Measurements from ENCODE around the gene EFNA5. TPM values are rescaled to one million over a fixed set of nuclear protein-coding genes. Genes with fewer than 3 reads are reported as not detected.
A peak's percentile ranks its signal among the peaks of the same experiment; 100 is the strongest.

Gene EFNA5
- total RNA-seq, 1 donor = 6.5 TPM

GRCh38 chr5:107544967-107545366 is 125.8 kb downstream of the EFNA5 start:
- no peak for DNase-seq (ENCODE audit: low read depth)
- no peak overlapping the region for H3K4me3 ChIP-seq (ENCODE audit: low read depth, low read length)
- TF ChIP-seq, protein P1, sequence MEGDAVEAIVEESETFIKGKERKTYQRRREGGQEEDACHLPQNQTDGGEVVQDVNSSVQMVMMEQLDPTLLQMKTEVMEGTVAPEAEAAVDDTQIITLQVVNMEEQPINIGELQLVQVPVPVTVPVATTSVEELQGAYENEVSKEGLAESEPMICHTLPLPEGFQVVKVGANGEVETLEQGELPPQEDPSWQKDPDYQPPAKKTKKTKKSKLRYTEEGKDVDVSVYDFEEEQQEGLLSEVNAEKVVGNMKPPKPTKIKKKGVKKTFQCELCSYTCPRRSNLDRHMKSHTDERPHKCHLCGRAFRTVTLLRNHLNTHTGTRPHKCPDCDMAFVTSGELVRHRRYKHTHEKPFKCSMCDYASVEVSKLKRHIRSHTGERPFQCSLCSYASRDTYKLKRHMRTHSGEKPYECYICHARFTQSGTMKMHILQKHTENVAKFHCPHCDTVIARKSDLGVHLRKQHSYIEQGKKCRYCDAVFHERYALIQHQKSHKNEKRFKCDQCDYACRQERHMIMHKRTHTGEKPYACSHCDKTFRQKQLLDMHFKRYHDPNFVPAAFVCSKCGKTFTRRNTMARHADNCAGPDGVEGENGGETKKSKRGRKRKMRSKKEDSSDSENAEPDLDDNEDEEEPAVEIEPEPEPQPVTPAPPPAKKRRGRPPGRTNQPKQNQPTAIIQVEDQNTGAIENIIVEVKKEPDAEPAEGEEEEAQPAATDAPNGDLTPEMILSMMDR (IDR thresholded peaks at IDR 0.05; ENCODE audit: insufficient read depth, low read depth, low read length) = no peak

- TF ChIP-seq, protein P1 (IDR thresholded peaks at IDR 0.05; ENCODE audit: insufficient read depth, low read depth, low read length) = no peak
- H3K4me3 ChIP-seq (ENCODE audit: low read depth, low read length) = no peak overlapping the region
- no peak for DNase-seq (ENCODE audit: low read depth)
These were observed 126.3 kb downstream of the EFNA5 start for GRCh38 chr5:107544476-107544875.

- TF ChIP-seq, protein P1 (IDR thresholded peaks at IDR 0.05; ENCODE audit: insufficient read depth, low read depth, low read length) = no peak
- H3K4me3 ChIP-seq (ENCODE audit: low read depth, low read length) = no peak overlapping the region
- DNase-seq (ENCODE audit: low read depth) = no peak
These were observed 126.9 kb downstream of the EFNA5 start for GRCh38 chr5:107543868-107544267.

- DNase-seq (ENCODE audit: low read depth) = peak; percentile 85
- TF ChIP-seq, protein P1 (IDR thresholded peaks at IDR 0.05; ENCODE audit: insufficient read depth, low read depth, low read length) = no peak
- H3K4me3 ChIP-seq (ENCODE audit: low read depth, low read length) = no peak overlapping the region
These were observed 127.9 kb downstream of the EFNA5 start for GRCh38 chr5:107542831-107543231.

GRCh38 chr5:107542428-107542827 is 128.3 kb downstream of the EFNA5 start:
- peak; percentile 89 for DNase-seq (ENCODE audit: low read depth)
- peak overlapping the region; percentile 13 for H3K4me3 ChIP-seq (ENCODE audit: low read depth, low read length)
- TF ChIP-seq, protein P1 (IDR thresholded peaks at IDR 0.05; ENCODE audit: insufficient read depth, low read depth, low read length) = no peak

DNA sequence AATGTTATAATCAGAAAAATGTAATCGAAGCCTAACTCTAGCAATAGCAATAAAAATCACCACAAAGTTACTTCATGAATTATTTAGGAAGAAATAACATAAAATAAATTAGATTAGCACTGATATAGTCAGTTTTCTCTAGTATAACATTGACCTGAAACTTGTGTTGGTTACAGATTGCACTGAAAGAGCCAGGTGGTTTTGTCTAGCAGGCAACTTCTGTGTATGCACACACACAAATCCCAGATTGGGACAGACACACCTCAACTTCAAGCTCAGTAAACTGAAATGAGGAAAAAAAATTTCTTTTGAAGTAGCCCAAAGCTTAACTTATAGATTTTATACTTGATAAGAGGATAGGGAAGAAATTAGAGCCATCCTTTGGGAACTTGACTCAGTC is 129.3 kb downstream of the EFNA5 start:
- DNase-seq (ENCODE audit: low read depth) = no peak
- TF ChIP-seq, protein P1 (IDR thresholded peaks at IDR 0.05; ENCODE audit: insufficient read depth, low read depth, low read length) = no peak

DNA sequence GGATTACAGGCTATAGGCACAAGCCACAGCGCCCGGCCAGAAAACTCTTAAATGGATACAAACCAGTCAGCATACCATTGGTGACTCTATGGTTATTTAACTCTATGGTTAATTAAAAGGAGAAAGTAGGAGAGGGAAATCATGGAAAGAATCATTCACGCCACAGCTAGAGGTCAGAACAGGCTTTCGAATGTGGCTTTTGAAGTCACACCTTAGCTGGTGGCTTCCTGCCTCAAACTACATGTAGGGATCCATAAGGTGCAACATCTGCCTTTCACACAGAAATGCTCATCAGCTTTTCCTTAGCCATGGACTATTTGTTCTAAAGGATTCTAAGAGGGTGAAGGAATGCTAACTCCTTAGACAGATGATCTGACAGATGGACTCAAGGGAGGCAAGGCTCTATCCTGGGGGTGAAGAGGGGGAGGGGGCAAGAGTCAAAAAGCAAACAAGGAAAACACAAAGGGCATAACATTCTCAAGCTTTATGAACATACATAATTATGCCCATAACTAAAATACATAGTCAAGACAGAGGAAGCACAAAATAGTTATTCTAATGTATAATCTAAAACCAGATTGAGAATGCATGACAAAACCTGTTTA is 130.9 kb downstream of the EFNA5 start:
- no peak for DNase-seq (ENCODE audit: low read depth)
- TF ChIP-seq, protein P1 (IDR thresholded peaks at IDR 0.05; ENCODE audit: insufficient read depth, low read depth, low read length) = no peak
- H3K4me3 ChIP-seq (ENCODE audit: low read depth, low read length) = no peak overlapping the region

More for the DNA sequence above, 129.3 kb downstream of the EFNA5 start:
- no peak overlapping the region for H3K4me3 ChIP-seq (ENCODE audit: low read depth, low read length)
